ENCODE data around the gene NTPCR.
"Not testable (repeated sequence)": the region's sequence is repeated elsewhere in the genome, so short reads cannot be mapped to it uniquely, and the experiment has no call there.

The NTPCR gene, protein sequence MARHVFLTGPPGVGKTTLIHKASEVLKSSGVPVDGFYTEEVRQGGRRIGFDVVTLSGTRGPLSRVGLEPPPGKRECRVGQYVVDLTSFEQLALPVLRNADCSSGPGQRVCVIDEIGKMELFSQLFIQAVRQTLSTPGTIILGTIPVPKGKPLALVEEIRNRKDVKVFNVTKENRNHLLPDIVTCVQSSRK

DNA sequence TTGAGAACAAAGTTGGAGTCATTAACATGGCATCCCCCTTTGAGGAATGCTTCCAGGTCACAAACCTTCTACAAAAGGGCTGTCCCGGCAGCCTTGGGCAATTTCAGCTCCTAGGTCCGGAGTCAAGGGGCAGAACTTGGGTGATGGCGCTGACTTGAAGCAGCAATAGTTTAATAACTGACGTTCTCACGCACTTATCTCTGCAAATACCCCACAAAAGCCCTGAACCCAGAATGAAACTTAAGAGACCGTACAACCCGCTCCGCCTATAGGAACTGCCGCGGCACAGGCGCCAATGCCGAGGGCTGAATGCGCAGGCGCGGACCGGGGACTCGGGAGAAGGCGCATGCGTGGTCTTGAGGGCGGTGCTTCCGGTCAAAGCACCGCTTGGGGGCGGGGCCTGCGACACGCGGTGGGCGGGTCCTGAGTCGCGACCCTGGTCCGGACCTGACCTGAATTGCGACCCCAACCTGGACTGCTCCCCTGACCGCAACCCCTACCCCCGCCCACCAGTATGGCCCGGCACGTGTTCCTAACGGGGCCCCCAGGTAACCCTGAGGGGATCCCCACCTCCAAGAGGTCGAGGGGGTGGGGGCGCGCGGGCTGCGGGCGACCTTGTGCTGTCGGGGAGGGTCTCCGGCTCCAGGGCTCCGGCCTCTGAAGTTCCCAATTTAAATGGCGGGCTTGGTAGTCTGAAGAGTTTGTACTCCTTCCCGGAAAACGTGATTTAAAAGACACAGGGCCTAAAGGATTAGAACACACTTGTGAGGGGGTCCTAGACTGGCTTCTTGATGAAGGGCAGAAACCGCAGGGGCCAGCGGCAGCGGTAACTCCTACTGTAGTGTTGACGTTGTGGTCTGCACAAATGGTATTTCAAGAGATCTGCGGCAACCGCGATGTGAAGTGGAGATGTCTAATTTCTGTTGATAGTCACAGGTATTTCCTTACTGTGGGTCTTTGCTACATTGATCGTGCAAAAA is at the start of gene NTPCR:
Gene NTPCR (plus strand): TSS at position 415 of the 980 bp plus-strand sequence. CDS start 100 bp downstream, at position 515.
- DNase-seq (ENCODE audit: low spot score) = peak; percentile 97

DNA sequence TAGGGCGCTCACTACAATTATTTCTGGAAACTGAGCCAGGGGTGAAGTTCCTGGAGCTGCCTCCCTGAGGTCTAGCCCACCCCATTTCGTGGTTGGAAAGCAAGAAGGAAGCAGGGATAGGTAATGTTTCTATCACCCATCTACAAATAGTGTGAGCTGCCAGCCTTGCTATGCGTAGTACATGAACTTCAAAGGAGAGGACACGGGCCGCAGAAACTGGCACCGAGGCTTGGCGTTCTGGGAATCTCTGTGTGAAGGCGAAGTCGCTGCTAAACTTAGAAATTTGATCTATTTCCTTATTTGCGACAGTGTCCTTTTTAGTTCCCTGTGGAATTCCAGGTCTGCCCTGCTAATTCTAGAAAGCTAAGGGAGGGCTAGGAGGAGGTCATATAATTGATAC is 49.6 kb upstream of the NTPCR start:
- no peak for DNase-seq (ENCODE audit: low spot score)

DNA sequence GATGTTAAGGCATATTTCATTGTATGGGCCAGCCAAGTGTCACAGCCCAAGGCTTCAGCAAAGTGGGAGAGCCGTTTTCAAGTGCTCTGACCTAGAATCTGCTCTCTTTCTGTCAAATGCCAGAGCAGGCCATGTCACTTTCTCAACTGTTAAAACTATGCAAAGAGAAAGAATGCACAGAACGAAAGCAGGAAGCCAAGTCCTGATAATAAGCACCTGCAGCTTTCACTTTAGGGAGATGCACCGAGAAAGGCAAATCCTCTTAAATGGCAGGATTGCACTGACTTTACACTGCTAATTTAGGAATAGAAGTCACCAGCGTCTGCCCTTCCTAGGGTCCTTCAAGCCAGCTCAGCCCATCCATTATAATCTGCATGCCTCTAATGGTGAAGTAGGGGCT is 49.2 kb upstream of the NTPCR start:
- DNase-seq (ENCODE audit: low spot score) = no peak

DNA sequence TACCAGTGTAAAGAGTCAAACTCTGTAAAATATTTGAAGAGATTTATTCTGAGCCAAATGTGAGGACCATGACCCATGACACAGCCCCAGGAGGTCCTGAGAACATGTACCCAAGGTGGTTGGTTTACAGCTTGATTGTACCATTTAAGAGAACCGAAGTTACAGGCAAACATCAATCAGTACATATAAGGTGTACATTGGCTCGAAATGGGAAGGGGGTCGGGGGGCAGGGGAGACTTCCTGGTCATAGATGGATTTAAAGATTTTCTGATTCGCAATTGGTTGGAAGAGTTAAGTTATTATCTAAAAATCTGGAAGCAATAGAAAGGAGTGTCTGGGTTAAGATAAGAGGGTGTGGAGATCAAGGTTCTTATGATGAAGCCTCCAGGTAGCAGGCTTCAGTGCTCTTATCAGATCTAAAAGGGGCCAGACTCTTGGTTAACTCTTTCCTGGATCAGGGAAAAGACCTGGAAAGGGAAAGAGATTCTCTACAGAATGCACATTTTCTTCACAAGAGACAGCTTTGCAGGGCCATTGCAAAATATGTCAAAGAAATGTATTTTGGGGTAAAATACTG is 47.5 kb upstream of the NTPCR start:
- no peak for DNase-seq (ENCODE audit: low spot score)

DNA sequence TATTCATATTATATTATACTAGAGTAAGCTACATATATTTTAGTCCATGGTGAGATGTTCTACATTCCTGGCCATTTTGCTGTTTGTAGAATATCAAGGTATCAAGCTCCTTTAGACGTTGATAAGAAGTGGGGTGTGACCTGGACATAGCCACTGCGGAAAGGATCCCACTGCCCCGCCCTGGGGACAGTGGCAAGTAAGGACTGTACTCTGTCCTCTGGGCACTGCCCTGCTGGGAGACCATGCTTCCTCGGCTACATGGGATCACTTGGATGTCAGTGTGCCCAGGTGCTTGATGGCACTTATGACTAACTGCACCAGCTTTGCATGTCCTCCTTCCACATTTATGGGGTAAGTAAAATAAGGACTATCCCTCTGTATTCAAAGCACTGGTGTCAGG is 46.3 kb upstream of the NTPCR start:
- no peak for DNase-seq (ENCODE audit: low spot score)

DNA sequence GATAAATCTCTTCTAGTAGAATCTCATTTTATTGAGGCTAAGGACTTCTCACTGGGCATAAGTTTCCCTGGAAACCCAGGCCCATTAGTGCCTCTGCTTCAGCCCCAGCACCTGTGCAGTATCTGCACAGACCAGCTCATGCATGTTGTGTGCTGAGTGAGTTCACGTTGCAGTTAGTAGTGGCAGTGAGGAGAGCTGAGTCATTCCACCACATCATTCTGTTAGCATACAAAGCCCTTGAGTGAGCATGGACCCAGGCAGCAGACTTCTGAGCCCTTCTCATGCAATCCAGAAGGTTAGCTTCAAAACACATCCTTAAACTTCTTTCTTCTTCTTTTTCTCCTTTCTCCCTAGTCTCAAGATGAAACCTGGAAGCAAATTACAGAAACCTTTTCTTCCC is 45.8 kb upstream of the NTPCR start:
- no peak for DNase-seq (ENCODE audit: low spot score)

DNA sequence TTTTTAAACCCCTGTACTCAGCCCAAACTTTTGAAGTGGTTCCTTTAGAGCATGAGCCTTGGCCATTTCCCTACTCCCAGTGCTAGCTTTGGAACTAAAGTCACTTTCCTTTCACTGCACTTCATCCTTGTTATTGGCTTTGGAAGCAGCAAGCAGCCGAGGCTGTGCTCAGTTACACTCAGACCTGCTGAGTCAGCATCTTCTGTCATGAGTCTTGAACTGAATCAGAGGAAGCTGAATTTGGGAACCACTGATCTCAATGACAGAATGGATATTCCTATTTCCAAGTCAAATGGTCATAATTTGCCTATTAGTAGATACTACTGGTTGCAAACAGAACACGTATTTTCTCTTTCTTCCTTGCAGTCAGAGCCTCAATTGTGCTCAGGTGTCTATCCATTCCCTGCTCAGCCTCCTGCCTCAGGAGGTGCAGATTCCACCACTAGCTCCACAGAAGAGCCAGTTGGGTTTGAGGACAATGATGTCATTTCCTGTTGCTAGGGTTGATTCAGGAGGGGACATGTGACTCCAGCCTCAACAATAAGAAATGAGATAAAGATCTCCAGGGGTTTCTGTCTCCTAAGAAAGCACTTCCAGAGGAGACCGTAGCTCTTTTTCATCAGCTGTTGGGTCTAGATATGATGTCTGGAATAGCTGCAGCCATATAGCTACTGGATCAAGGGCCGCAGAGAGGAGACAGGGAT is 44.9 kb upstream of the NTPCR start:
- DNase-seq (ENCODE audit: low spot score) = no peak

DNA sequence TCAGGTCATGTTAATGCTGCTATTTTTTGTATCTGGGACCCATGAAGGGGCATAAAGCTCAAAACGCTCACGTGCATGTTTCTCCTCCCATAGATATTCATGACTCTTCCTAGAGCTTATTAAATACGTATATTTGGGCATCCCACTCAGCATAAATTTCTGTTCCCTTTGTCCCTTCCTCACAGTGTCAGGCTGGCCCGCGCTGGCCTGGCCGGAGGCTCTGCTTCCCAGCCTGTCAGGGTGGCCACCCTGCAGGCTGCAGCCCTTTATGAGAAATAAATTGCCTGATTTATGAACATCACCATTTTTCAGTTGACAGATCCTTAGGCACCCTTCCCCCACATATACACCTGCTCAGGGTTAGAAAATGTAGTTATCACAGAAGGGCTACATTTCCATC is 44.0 kb upstream of the NTPCR start:
- DNase-seq (ENCODE audit: low spot score) = no peak

DNA sequence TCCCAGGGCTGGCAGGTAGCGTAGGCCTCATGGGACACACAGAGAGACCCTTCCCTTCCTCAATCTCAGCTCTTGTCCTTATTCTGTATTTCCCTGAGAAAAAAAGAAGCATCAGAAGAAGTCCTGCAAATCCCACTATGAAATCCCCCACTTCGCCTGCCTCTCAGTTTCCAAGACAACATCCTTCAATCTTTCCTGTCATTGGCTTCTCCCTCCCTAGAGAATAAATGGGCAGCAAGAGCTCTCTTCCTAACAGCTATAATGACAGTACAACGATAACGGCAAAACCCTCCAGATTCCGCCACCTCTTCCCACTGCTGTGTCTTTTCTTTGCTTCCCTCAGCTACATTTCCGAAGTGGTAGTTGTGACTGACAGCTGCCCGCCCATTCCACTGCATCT is 41.6 kb upstream of the NTPCR start:
- DNase-seq (ENCODE audit: low spot score) = no peak

DNA sequence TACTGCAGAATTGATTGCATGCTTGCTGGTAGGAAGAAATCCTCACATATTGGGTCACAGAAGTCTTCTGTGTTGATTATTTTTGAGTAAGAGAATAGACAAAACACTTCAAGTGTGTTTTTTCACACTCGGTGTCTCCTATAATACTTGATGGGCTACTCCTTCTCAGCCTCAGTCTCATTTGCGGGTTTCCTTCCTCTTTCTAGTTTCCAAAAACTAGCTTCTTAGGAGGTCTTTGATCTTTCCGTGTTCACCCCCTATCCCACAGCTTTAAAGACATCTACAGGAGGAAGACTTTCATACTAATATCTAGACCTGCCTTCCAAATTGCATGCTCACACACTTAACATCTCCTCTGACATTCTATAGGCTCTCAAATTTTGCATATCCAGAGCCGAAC is 40.7 kb upstream of the NTPCR start:
- DNase-seq (ENCODE audit: low spot score) = no peak

DNA sequence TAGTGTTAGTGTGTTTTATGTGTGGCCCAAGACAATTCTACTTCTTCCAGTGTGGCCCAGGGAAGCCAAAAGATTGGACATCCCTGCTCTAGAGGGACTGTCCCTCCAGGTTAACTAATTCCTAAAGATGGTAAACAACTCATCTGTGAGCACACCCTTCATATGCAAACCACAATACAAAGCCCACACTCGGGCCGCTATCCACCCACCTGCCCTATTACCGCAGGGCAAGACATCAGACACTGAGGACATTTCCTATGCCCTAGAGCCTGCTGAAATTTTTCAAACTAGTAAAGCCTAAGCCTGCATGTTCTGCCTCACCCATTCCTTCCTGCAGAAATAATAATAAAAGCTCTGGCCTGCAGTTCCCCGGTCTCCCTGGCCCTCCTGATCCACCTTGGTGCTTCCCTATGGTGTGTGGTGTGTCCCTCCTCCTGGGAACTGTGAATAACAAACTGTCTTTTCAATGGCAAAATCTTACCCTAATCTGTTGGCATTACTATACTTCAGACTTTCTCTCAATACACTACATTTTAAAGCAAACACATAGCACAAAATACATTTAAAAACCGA is 39.3 kb upstream of the NTPCR start:
- no peak for DNase-seq (ENCODE audit: low spot score)

DNA sequence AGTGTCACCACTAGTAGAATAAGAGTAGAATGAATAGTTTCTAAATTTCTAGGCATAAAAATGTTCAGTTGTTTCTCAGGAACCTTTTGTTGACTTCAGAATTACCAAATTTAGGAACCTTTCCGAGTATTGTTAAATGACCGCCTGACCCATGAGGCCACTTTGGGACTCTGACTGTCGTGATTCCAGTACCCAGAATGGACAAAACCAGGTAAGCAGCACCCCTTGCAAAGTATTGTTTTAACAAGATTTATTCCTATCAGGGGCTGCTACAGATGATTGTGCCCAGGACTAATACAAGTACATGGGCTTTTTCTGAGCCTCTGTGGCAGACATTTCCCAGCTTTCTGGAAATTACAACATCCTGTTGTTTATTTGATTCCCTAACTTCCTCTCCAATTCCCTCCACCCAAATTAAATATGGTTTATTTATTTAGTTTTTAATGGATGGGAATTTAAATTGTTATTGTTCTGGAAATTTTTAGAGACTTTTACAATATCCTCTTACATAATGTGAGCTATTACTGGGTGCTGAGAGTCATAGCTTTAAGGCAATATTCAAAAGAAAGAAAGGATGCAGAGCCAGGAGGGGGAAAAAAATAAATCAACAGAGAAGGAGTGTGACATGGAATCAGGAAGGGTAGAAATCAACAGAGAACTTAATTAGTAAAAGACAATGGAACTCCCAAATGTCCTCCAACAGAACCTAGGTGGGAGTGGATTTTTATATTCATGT is 37.4 kb upstream of the NTPCR start:
- no peak for DNase-seq (ENCODE audit: low spot score)

DNA sequence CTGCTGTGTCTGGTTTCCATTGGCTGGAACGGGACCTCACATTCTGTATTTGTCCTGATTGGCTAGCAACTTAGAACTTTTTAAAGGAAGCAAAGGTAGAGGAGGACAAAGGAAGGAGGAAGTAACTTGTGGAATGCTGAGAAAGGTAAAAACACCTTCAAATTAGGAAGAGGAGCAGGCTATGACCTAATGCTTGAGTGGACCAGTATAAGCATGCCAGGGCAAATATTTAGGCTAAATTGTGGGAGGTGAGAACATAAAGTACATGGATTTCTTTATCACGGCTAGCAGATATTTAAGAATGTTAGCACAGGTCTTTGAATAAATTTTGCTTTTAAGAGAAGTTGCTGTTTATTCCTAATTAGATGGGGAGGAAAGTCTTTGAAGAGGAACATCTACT is 36.1 kb upstream of the NTPCR start:
- DNase-seq (ENCODE audit: low spot score) = not testable (repeated sequence)

DNA sequence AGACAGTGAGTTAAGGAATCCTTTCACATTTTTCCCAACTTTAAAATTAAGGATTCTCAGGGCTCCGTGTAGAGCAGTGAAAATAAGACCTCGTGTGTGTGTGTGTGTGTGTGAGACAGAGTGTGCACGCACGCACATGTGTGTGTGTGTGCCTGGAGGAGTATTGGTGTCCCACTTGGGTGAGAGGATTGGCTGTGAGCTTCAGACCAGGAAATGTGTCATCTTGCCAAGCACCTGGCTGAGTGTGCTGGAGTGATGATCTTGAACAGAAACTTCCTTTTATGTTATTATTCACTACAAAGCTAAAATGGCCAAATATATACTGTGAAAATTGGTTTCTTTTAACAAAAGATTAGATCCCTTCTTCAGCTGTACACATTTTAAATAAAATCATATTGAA is 35.2 kb upstream of the NTPCR start:
- DNase-seq (ENCODE audit: low spot score) = no peak

DNA sequence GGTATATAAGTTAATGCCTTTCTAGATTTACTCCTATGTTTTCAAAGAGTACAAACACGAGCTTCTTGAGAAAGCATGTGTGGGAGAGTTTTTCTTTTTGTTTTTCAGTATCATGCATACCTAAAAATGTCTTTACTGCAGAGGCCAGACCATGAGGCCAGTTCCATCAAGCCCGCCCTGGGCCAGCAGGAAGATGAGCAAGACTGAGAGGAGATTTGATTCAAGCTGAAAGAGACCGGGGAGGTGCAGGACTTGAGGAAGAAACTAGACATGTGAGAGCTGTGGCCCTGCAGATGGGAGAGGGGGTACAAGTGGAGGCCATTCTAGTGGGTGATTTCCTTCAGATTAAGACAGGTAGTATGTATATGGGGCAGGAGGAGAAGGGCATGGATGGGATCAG is 33.4 kb upstream of the NTPCR start:
- DNase-seq (ENCODE audit: low spot score) = no peak

DNA sequence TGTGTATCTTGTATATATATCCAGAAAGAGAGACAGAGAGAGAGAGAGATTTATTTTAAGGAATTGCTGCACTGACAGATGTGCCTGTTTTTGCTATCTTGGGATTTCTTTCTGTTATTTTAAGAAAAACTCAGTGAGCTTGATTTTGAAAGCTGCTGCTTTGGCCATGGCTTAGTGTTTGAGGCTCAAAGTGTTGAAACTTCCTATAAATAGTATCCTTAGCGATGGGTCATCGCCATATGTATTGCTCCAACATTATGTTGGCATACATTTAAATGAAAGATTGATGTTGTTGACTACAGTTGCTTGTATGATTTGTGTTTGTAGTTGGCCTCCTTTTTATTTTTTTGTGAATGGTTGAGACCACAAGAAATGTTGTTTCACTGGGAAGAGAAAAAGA is 29.0 kb upstream of the NTPCR start:
- no peak for DNase-seq (ENCODE audit: low spot score)

DNA sequence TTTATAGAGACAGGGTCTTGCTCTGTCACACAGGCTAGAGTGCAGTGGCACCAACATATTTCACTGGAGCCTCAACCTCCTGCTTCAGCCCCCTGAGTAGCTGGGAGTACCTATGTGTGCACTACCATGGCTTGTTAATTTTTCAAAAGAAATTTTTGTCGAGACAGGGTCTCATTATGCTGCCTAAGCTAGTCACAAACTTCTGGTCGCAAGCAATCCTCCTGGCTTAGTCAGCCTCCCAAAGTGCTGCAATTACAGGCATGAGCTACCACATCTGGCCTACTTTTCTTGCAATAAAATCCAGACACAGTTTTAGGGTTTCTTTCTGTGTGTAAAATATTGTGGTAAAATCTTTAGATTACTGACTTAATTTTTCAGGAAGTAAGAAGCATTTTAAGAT is 27.9 kb upstream of the NTPCR start:
- DNase-seq (ENCODE audit: low spot score) = no peak

DNA sequence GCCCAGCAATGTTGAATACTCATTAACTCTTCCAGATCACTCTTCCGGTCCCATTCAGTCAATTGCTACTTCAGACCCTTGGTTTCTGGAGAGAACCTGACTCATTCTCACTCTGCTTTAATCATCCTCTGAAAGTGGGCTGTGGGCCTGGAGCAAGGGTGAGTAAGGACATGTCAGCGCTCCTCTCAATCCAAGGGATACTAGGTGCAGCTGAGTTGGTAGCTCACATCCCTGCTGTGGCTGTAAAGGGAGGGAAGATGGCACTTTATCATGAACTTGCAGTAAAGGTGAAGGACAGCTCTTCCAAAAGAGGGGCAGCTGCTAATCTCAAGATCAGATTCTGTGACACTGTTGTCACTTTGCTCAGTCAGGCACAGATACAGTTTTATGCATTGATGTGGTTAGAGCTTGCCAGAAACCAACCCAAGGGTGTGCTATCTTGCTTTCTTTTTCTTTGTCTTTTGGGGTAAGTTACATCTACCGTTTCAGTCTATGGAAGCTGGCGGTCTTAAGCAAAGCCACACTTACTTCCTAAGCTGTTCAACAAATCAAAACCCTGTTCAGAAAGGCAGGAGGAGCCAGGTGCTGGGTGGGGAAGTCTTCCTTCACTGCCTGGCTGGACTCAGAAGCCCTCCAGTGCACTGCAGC is 26.5 kb upstream of the NTPCR start:
- no peak for DNase-seq (ENCODE audit: low spot score)

DNA sequence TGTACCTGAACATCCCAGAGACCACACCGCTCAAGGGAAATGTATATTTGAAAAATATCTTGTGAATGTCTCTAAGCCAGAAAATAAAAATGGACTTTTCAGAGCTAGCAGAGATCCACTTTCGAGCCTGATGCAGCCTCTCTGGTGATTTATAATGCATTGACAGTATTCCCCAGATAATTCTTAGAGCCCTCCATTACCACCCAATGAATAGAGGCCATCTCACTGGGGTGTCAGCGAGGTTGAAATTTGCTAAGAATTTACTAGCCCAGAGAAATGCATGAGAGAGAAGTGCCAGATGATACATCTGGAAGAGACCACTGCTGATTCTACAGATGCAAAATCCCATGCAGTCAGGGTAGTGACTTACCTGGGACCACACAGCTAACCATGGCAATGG is 25.5 kb upstream of the NTPCR start:
- no peak for DNase-seq (ENCODE audit: low spot score)

DNA sequence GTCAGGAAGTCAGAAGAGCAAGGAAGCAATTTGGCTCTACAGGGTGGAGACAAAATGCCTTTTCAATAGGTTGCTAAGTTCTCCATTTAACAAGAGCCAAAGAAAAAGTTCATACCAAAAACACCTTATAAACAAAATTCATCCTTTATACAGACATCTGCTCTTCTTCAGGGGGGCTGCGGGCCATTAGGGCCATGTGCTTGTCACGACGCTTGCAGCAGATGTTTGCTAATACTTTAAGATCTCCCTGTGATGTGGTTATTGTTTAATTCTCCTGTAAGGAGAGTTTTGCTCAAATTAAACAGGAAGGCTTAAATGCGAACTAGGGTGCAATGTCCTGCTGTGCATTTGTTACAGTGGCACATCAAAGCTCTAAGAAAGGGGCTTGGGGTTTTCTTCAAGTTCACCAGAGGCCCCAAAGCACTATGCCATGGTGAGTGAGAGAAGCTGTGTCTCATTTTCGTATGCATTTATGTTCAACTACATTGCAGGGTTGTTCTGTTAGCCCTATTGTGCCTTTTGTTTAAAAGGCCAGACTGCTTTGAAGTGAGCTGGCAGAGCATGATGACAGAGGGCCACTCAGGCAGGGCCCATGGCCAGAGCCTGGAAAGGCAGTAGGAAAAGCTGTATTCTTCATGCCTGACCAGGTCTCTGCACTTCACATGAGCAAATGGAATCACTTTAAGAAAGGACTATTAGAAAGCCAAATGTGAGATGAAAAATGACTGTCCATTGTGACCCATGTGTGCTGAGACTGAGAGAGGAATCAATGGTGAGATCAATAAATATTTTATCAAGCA is 24.8 kb upstream of the NTPCR start:
- no peak for DNase-seq (ENCODE audit: low spot score)
